Loucy (cell line): ENCODE results near the gene PDGFC.

Source experiments
- CTCF ChIP-seq: fragments of 200-600 bp; sonication (generic); conservative IDR thresholded peaks from 2 replicates; pipeline ENCODE4 v1.5.1; 2014; ENCODE audit warnings: mild to moderate bottlenecking, antibody characterized with exemption, low read length
- EZH2phosphoT487 ChIP-seq: fragments of 200-600 bp; IDR thresholded peaks from 2 replicates; pipeline ENCODE4 v1.6.1; 2018; ENCODE audit warnings: antibody characterized with exemption, mild to moderate bottlenecking, moderate library complexity, borderline replicate concordance

- TF ChIP-seq CTCF (no peak), EZH2phosphoT487 (no peak)
Measured at GRCh38 chr4:156898373-156899117, 73.1 kb downstream of the PDGFC start.
